ENCODE data around the gene KCNAB1. TPM values are rescaled to one million over a fixed set of nuclear protein-coding genes. Genes with fewer than 3 reads are reported as not detected.
A peak's percentile ranks its signal among the peaks of the same experiment; 100 is the strongest.

The KCNAB1 gene
- total and polyA plus RNA-seq, 4 donors, result 0.16 to 2.4 (median 0.72) TPM

DNA sequence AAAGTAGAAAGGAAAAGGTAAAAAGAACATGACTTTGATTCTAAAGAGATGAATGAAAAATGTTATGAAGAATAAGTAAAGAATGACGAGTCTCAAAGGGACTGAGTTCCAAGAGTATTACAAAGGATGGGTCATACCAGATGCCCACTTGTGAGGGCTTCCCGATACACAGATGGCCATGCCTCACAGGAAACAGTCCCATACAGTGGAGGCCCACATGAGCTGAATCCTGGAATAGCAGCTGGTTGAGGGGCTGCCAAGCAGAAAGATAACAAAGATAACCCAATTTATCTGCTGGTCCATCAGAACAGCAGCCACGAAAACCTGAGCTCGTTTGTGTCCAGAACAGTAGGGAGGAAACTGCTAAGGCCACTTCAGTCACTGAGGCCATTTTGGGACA is 430.9 kb downstream of the KCNAB1 start:
- Histone ChIP-seq H3K9ac (ENCODE audit: insufficient read depth in 1 of 2, low read length in 2 of 2) (no peak overlapping the region), H3K36me3 (ENCODE audit: control insufficient read depth in 4 of 4, insufficient read depth in 4 of 4, low read length in 4 of 4) (peaks cover 11 to 26% (median 16%) of the 10 kb centered on the region in 4 donors), H3K27ac (ENCODE audit: low read depth in 1 of 2, low read length in 1 of 2) (peak overlapping the region in 1 of 2 donors; percentile 68), H3K4me1 (ENCODE audit: control insufficient read depth in 5 of 5, insufficient read depth in 5 of 5, low read length in 5 of 5) (peaks cover 0 to 26% (median 9%) of the 10 kb centered on the region in 5 donors), H3K9me3 (ENCODE audit: control insufficient read depth in 4 of 4, insufficient read depth in 3 of 4, low read length in 3 of 4) (no peaks in the 10 kb centered on the region), H3K27me3 (ENCODE audit: control insufficient read depth in 3 of 3, insufficient read depth in 3 of 3, low read length in 2 of 3) (no peaks in the 10 kb centered on the region), H3K4me3 (no peak overlapping the region)
- no peak for DNase-seq
- ATAC-seq (ENCODE audit: insufficient read depth, low FRiP score), result no peak
- WGBS, 2 donors, result 76 to 83% methylated on average over 4 of the region's 4 CpGs
- TF ChIP-seq, protein P1, sequence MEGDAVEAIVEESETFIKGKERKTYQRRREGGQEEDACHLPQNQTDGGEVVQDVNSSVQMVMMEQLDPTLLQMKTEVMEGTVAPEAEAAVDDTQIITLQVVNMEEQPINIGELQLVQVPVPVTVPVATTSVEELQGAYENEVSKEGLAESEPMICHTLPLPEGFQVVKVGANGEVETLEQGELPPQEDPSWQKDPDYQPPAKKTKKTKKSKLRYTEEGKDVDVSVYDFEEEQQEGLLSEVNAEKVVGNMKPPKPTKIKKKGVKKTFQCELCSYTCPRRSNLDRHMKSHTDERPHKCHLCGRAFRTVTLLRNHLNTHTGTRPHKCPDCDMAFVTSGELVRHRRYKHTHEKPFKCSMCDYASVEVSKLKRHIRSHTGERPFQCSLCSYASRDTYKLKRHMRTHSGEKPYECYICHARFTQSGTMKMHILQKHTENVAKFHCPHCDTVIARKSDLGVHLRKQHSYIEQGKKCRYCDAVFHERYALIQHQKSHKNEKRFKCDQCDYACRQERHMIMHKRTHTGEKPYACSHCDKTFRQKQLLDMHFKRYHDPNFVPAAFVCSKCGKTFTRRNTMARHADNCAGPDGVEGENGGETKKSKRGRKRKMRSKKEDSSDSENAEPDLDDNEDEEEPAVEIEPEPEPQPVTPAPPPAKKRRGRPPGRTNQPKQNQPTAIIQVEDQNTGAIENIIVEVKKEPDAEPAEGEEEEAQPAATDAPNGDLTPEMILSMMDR (IDR thresholded peaks at IDR 0.05; ENCODE audit: control extremely low read depth, extremely low read depth), result no peak

DNA sequence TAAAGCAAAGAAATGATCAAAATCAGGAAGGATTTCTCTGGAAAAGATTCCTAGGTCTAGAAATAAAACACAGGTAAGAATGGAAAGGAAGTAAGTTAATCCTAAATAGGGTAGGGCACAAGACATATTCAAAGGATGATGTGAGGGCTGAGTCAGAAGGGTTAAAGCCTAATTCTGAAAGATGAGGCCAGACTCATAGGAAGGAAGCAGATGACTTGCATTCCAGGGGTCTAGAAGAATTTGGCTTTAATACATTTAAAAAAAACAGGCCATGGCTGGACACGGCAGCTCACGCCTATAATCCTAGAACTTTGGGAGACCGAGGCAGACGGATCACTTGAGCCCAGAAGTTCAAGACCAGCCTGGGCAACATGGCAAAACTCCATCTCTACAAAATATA is 431.4 kb downstream of the KCNAB1 start:
- no peaks in the 10 kb centered on the region for H3K27me3 ChIP-seq (ENCODE audit: control insufficient read depth in 3 of 3, insufficient read depth in 3 of 3, low read length in 2 of 3)
- WGBS, 2 donors, result 84 to 93% methylated on average over 4 of the region's 4 CpGs
- H3K27ac ChIP-seq (ENCODE audit: low read depth in 1 of 2, low read length in 1 of 2), result peak overlapping the region in 1 of 2 donors; percentile 68
- TF ChIP-seq, protein P1 (IDR thresholded peaks at IDR 0.05; ENCODE audit: control extremely low read depth, extremely low read depth), result no peak
- ATAC-seq (ENCODE audit: insufficient read depth, low FRiP score) (no peak), DNase-seq (no peak)
- H3K36me3 ChIP-seq (ENCODE audit: control insufficient read depth in 4 of 4, insufficient read depth in 4 of 4, low read length in 4 of 4), result peaks cover 9 to 21% (median 15%) of the 10 kb centered on the region in 4 donors
- no peak overlapping the region for H3K9ac ChIP-seq (ENCODE audit: insufficient read depth in 1 of 2, low read length in 2 of 2)
- peaks cover 0 to 24% (median 9%) of the 10 kb centered on the region in 5 donors for H3K4me1 ChIP-seq (ENCODE audit: control insufficient read depth in 5 of 5, insufficient read depth in 5 of 5, low read length in 5 of 5)
- no peaks in the 10 kb centered on the region for H3K9me3 ChIP-seq (ENCODE audit: control insufficient read depth in 4 of 4, insufficient read depth in 3 of 4, low read length in 3 of 4)
- H3K4me3 ChIP-seq, result no peak overlapping the region

DNA sequence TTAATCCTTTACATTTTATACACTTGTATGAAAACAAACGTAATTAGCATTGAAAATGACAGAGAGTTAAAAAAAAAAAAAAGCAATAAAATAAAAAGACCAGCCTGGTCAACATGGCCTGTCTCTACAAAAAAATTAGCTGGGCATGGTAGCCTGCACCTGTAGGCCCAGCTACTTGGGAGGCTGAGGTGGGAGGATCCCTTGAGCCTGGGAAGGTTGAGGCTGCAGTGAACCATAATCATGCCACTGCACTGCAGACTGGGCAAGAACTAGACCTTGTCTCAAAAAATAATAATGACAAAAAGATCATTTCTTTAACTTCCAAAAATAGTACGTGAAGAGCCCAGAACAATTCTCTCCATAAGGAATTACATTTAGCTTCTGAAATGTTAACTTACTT is 432.6 kb downstream of the KCNAB1 start:
- WGBS, 2 donors, result 90% methylated on average over 2 of the region's 2 CpGs
- H3K36me3 ChIP-seq (ENCODE audit: control insufficient read depth in 4 of 4, insufficient read depth in 4 of 4, low read length in 4 of 4), result peaks cover 8 to 18% (median 11%) of the 10 kb centered on the region in 4 donors
- ATAC-seq (ENCODE audit: insufficient read depth, low FRiP score) (no peak), DNase-seq (no peak)
- peaks cover 0 to 17% (median 9%) of the 10 kb centered on the region in 5 donors for H3K4me1 ChIP-seq (ENCODE audit: control insufficient read depth in 5 of 5, insufficient read depth in 5 of 5, low read length in 5 of 5)
- H3K9me3 ChIP-seq (ENCODE audit: control insufficient read depth in 4 of 4, insufficient read depth in 3 of 4, low read length in 3 of 4), result no peaks in the 10 kb centered on the region
- no peak overlapping the region for H3K4me3 ChIP-seq
- no peak overlapping the region for H3K9ac ChIP-seq (ENCODE audit: insufficient read depth in 1 of 2, low read length in 2 of 2)
- TF ChIP-seq, protein P1 (IDR thresholded peaks at IDR 0.05; ENCODE audit: control extremely low read depth, extremely low read depth), result no peak
- H3K27me3 ChIP-seq (ENCODE audit: control insufficient read depth in 3 of 3, insufficient read depth in 3 of 3, low read length in 2 of 3), result no peaks in the 10 kb centered on the region
- peak overlapping the region in 1 of 2 donors; percentile 96 for H3K27ac ChIP-seq (ENCODE audit: low read depth in 1 of 2, low read length in 1 of 2)
